Ascending aorta (tissue), 2 donors: ENCODE data around the gene PAX8. TPM values are rescaled to one million over a fixed set of nuclear protein-coding genes. Genes with fewer than 3 reads are reported as not detected.

Experiments
- DNase-seq, 2 donors: peaks; one replicate each; pipeline ENCODE4 v3.0.0-alpha.2; 2019; ENCODE audit warnings: low spot score in 2 of 2
- H3K27ac ChIP-seq, 2 donors: fragments of 200-600 bp; sonication (generic); one replicate each; pipeline ENCODE4 v1.5.1; 2016 to 2017; ENCODE audit warnings: mild to moderate bottlenecking in 1 of 2
- H3K27me3 ChIP-seq: fragments of 200-600 bp; sonication (generic); one replicate; pipeline ENCODE4 v1.5.1; 2017
- H3K36me3 ChIP-seq, 2 donors: fragments of 200-600 bp; sonication (generic); one replicate each; pipeline ENCODE4 v1.5.1; 2016
- H3K4me1 ChIP-seq, 2 donors: fragments of 200-600 bp; sonication (generic); one replicate each; pipeline ENCODE4 v1.5.1; 2016 to 2017; ENCODE audit warnings: mild to moderate bottlenecking in 1 of 2
- H3K4me3 ChIP-seq, 2 donors: fragments of 200-600 bp; sonication (generic); one replicate each; pipeline ENCODE4 v1.5.1; 2016 to 2017; ENCODE audit warnings: mild to moderate bottlenecking in 1 of 2
- H3K9me3 ChIP-seq, 2 donors: fragments of 200-600 bp; sonication (generic); one replicate each; pipeline ENCODE4 v1.5.1; 2016
- intact Hi-C: fragments of 100-400 bp; cut with DNase I; formaldehyde crosslinking; loops from one replicate; pipeline ENCODE4 v1.15.1; 2023
- total RNA-seq: library from RNA; depleted of rRNA; stranded (reverse); fragments of >200 nt; gene quantifications from one replicate; pipeline ENCODE4 v1.1.0, GENCODE V29; 2016
- TF ChIP-seq, protein P1 (sequence below), 3 experiments: fragments of 200-600 bp in 2 of 3; fragments of 450-650 bp in 1 of 3; sonication (generic) in 2 of 3; IDR thresholded peaks; one replicate each; pipeline ENCODE4 v1.5.1; 2016 to 2019; ENCODE audit warnings: antibody characterized with exemption in 3 of 3, mild to moderate bottlenecking in 1 of 3, moderate library complexity in 1 of 3

The PAX8 gene
- total RNA-seq, 1 donor from 2014 or later = 0.11 TPM

DNA sequence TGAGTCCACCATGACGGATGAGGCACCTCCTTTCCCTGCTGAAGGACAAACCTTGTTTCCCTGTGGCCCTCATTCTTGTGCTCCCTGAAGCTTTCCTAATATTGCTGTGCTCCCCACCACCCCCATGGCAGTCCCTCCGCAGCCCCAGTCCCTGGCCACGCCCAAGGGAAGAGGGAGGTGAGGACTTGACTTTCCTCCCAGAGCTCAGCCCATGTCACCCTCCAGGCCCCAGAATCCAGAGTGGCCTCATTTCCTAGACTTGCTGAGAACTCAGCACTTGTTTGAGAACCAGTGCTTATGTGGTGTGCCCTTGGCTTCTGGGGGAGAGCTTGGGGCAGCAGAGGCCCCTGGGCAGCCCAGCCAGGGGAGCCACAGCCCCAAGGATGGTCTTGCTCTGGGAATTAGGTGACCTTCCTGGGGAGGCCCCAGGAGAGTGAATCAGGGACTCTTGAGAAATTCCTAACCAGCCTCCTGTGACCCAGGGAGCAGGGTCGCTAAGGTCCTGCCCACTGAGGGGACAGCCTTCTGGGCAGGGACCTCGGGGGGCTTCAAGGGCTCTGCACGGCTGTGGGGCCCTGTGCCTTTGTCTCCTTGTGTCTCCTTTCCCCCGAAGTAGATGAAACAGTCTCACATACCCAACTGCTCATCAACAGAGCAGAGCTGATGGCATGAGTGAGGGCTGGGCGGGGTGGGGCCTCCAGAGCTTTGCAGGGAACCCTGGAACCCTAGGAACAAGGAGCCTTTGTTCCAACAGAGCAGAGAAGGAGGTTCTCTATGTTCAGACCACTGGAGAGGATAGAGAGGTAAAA, 77.0 kb downstream of the PAX8 start:
- H3K27me3 ChIP-seq = no peaks in the 10 kb centered on the region
- TF ChIP-seq, protein P1, sequence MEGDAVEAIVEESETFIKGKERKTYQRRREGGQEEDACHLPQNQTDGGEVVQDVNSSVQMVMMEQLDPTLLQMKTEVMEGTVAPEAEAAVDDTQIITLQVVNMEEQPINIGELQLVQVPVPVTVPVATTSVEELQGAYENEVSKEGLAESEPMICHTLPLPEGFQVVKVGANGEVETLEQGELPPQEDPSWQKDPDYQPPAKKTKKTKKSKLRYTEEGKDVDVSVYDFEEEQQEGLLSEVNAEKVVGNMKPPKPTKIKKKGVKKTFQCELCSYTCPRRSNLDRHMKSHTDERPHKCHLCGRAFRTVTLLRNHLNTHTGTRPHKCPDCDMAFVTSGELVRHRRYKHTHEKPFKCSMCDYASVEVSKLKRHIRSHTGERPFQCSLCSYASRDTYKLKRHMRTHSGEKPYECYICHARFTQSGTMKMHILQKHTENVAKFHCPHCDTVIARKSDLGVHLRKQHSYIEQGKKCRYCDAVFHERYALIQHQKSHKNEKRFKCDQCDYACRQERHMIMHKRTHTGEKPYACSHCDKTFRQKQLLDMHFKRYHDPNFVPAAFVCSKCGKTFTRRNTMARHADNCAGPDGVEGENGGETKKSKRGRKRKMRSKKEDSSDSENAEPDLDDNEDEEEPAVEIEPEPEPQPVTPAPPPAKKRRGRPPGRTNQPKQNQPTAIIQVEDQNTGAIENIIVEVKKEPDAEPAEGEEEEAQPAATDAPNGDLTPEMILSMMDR (IDR thresholded peaks at IDR 0.05) = no peak
- DNase-seq = no peak
- no peaks in the 10 kb centered on the region for H3K36me3 ChIP-seq
- intact Hi-C loops = no loop called here
- H3K4me1 ChIP-seq = no peaks in the 10 kb centered on the region
- H3K9me3 ChIP-seq = no peaks in the 10 kb centered on the region
- no peak overlapping the region for H3K27ac ChIP-seq
- no peak overlapping the region for H3K4me3 ChIP-seq

DNA sequence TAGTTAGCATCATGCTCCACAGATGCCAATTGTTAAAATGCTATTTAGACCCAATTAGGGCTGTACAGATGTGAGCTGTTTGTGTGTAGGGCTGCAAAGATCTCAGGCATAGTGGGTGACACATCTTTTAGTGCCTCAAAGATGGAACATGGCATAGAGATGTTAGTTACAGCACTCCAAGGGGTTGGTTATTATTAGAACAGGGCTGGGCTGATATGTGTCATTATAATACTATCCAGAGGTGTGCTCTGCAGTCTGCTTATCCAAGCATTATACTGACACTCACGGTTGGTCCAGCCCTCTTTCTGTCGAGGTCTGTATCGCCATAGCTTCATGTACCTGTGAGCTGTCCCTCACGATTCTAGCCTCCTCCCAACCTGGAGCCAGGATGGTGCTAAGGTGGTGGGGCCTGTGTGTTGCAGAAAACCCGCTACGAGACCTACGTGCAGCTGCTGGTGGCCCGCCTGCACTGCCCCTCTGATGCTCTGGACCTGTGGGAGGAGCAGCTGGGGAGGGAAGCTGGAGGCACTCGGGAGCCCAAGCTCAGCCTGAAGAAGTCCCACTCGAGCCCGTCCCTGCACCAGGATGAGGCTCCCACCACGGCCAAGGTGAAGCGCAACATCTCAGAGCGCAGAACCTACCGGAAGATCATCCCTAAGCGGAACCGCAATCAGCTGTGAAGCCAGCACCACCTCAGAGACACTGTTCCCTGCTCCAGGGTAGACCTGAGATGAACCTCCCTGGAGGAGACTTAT, 77.8 kb downstream of the PAX8 start:
- DNase-seq = no peak
- Histone ChIP-seq H3K4me3 (no peak overlapping the region), H3K27ac (no peak overlapping the region), H3K4me1 (no peaks in the 10 kb centered on the region), H3K36me3 (no peaks in the 10 kb centered on the region), H3K27me3 (no peaks in the 10 kb centered on the region), H3K9me3 (no peaks in the 10 kb centered on the region)
- TF ChIP-seq, protein P1 (IDR thresholded peaks at IDR 0.05) = no peak
- intact Hi-C loops = no loop called here

DNA sequence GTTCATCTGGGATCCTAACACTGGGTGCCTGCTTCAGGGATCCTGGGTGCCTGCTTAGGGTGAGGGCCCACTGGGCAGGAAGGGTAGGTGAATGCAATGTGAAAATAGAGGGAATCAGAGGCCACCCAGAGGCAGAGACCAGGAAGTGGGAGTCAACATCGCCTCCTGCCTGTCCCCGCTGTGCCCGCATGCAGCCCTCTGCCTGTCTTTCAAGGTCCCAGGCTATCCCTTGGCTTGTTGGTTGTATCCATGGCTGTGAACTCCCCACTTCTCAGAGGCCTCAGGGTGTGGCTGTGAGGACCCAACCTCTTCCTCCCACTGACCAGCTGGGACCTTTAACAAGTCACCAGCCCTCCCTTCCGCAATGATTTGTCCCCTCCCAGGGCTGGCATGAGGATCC, 78.5 kb downstream of the PAX8 start:
- intact Hi-C loops = no loop called here
- DNase-seq = no peak
- no peaks in the 10 kb centered on the region for H3K27me3 ChIP-seq
- TF ChIP-seq, protein P1 (IDR thresholded peaks at IDR 0.05) = no peak
- H3K4me3 ChIP-seq = no peak overlapping the region
- no peaks in the 10 kb centered on the region for H3K4me1 ChIP-seq
- H3K36me3 ChIP-seq = no peaks in the 10 kb centered on the region
- H3K9me3 ChIP-seq = no peaks in the 10 kb centered on the region
- no peak overlapping the region for H3K27ac ChIP-seq

DNA sequence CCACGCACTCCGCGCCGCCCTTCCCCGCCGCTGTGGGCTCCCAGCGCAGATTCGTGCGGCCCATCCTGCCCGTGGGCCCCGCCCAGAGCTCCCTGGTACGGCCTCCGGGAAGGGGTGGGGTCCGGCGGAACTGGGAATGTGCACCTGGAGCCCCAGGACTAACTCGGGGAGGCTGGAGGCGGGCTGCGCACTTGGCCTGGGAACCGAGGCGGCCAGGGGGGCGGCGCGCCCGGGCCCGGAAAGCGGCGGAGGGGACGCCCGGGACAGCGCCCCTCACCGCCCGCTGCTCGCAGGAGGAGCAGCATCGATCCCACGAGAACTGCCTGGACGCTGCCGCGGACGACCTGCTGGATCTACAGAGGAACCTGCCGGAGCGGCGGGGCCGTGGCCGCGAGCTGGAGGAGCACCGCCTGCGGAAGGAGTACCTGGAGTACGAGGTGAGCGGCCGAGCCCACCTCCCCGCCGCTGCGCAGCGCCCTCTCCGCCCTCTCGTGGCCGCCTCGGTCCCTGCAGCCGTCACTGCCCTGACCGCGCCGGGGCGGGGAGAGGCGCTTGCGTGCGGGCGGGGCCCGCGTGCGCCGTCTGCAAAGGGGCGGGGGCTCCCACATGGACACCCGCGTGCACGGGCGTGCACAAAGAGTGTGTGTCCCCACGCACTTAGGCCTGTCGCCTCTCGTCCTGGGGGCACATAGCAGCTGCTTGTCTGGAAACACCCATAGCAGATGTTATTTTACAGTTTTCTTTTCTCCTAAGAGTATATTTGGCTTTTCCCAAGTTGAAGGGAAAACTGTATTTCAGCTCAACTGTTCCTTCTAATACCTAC, 79.7 kb downstream of the PAX8 start:
- Histone ChIP-seq H3K27ac (peak overlapping the region in 1 of 2 donors; percentile 61), H3K4me3 (peak overlapping the region; percentile 75 to 87), H3K4me1 (no peaks in the 10 kb centered on the region), H3K9me3 (no peaks in the 10 kb centered on the region), H3K27me3 (no peaks in the 10 kb centered on the region), H3K36me3 (no peaks in the 10 kb centered on the region)
- DNase-seq = peak in 1 of 2 donors; percentile 81
- intact Hi-C loops = loop anchor here (1.0 to 2.0 kb wide), 2 partner anchors 41 to 50 kb away; no protein-coding TSS in a partner anchor
- TF ChIP-seq, protein P1 (IDR thresholded peaks at IDR 0.05) = peak; percentile 70 to 91 (median 91)

DNA sequence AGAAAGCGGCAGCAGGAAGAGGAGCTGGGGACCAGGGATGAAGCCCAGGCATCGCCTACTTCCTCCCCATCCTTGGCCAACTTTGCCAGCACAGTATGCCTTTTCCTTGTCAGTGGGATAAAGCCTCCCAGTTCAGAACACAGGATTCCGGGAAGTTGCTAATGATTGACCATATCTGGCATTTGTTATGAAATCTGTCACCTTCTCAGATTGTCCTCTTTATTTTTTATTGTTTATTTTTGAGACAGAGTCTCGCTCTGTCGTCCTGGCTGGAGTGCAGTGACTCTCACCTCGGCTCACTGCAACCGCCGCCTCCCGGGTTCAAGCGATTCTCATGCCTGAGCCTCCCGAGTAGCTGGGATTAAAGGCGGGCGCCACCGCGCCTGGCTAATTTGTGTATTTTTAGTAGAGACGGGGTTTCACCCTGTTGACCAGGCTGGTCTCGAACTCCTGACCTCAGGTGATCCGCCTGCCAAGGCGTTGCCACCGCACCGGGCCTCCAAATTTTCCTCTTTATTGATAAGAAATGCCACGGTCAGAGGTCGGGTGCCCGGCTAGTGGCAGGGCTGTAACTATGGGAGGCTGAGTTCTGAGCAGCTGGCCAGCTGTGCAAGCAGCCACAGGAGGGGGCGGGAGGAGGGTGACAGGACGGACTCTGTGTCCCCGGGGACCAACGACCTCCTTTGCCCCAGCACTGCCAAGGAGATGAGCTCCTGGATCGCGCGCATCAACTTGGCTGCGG, 80.5 kb downstream of the PAX8 start:
- no peak for DNase-seq
- intact Hi-C loops = loop anchor here (2.0 kb wide), 1 partner anchor 51 kb away; no protein-coding TSS in a partner anchor
- TF ChIP-seq, protein P1 (IDR thresholded peaks at IDR 0.05) = no peak

More for the DNA sequence above, 80.5 kb downstream of the PAX8 start:
- Histone ChIP-seq H3K36me3 (no peaks in the 10 kb centered on the region), H3K9me3 (no peaks in the 10 kb centered on the region), H3K4me1 (no peaks in the 10 kb centered on the region), H3K27me3 (no peaks in the 10 kb centered on the region), H3K4me3 (peak overlapping the region; percentile 75 to 87), H3K27ac (no peak overlapping the region)
